H9 (cell line): ENCODE results near the gene PMEPA1. TPM values are rescaled to one million over a fixed set of nuclear protein-coding genes. Genes with fewer than 3 reads are reported as not detected.

Experiments used
- DNase-seq: peaks from one replicate; pipeline ENCODE4 v3.0.0-alpha.2; 2017
- H2AFZ ChIP-seq: one replicate; pipeline ENCODE4 v1.6.1; 2013; ENCODE audit warnings: mild to moderate bottlenecking, low read length, control low read depth, moderate library complexity
- H2AK5ac ChIP-seq: 2 replicates; pipeline ENCODE4 v1.6.1; 2013; ENCODE audit warnings: low read length, control low read depth, mixed read lengths; ENCODE audit not compliant: insufficient read length
- H2BK120ac ChIP-seq: one replicate; pipeline ENCODE4 v1.6.1; 2013; ENCODE audit warnings: low read depth, mild to moderate bottlenecking, low read length, control low read depth, inconsistent platforms; ENCODE audit not compliant: poor library complexity, severe bottlenecking
- H2BK12ac ChIP-seq: 2 replicates; pipeline ENCODE4 v1.6.1; 2013; ENCODE audit warnings: low read length, control low read depth, mixed read lengths, low read depth; ENCODE audit not compliant: insufficient read length
- H2BK15ac ChIP-seq: 2 replicates; pipeline ENCODE4 v1.6.1; 2013; ENCODE audit warnings: low read depth, low read length, control low read depth
- H2BK20ac ChIP-seq: one replicate; pipeline ENCODE4 v1.6.1; 2013; ENCODE audit warnings: low read depth, mild to moderate bottlenecking, low read length, control low read depth, inconsistent platforms; ENCODE audit not compliant: poor library complexity, severe bottlenecking
- H2BK5ac ChIP-seq: 2 replicates; pipeline ENCODE4 v1.6.1; 2013; ENCODE audit warnings: low read length, control low read depth, mixed read lengths; ENCODE audit not compliant: insufficient read length
- H3K14ac ChIP-seq: 2 replicates; pipeline ENCODE4 v1.6.1; 2013; ENCODE audit warnings: low read length, control low read depth; ENCODE audit not compliant: insufficient read depth
- H3K18ac ChIP-seq: 2 replicates; pipeline ENCODE4 v1.6.1; 2013; ENCODE audit warnings: low read depth, mild to moderate bottlenecking, mixed read lengths, low read length, control low read depth; ENCODE audit not compliant: insufficient read length
- H3K23ac ChIP-seq: 2 replicates; pipeline ENCODE4 v1.6.1; 2013; ENCODE audit warnings: low read length, control low read depth, mixed read lengths, low read depth; ENCODE audit not compliant: insufficient read length
- H3K23me2 ChIP-seq: 2 replicates; pipeline ENCODE4 v1.6.1; 2013; ENCODE audit warnings: low read depth, mild to moderate bottlenecking, mixed read lengths, low read length, control low read depth; ENCODE audit not compliant: insufficient read length, poor library complexity, severe bottlenecking
- H3K27ac ChIP-seq: 2 replicates; pipeline ENCODE4 v1.5.1; 2013; ENCODE audit warnings: low read length, control low read depth, mixed read lengths, low read depth; ENCODE audit not compliant: insufficient read length
- H3K27me3 ChIP-seq: 2 replicates; pipeline ENCODE4 v1.6.1; 2013; ENCODE audit warnings: low read length, control low read depth, inconsistent platforms; ENCODE audit not compliant: insufficient read depth
- H3K4ac ChIP-seq: 2 replicates; pipeline ENCODE4 v1.6.1; 2013; ENCODE audit warnings: low read depth, mild to moderate bottlenecking, control low read depth, inconsistent platforms, low read length, moderate library complexity
- H3K4me1 ChIP-seq: 2 replicates; pipeline ENCODE4 v1.6.1; 2013; ENCODE audit warnings: low read length, control low read depth, inconsistent platforms; ENCODE audit not compliant: insufficient read depth
- H3K4me2 ChIP-seq: 2 replicates; pipeline ENCODE4 v1.6.1; 2013; ENCODE audit warnings: low read length, control low read depth, mixed read lengths; ENCODE audit not compliant: insufficient read length, insufficient read depth
- H3K56ac ChIP-seq: 2 replicates; pipeline ENCODE4 v1.6.1; 2013; ENCODE audit warnings: low read depth, mild to moderate bottlenecking, mixed read lengths, low read length, control low read depth; ENCODE audit not compliant: insufficient read length
- H3K79me1 ChIP-seq: 2 replicates; pipeline ENCODE4 v1.6.1; 2013; ENCODE audit warnings: low read depth, mild to moderate bottlenecking, moderate library complexity, low read length, control low read depth, inconsistent platforms; ENCODE audit not compliant: insufficient read depth, poor library complexity, severe bottlenecking
- H3K79me2 ChIP-seq: 2 replicates; pipeline ENCODE4 v1.6.1; 2013; ENCODE audit warnings: low read length, control low read depth, inconsistent platforms; ENCODE audit not compliant: insufficient read depth
- H3K9ac ChIP-seq: 2 replicates; pipeline ENCODE4 v1.6.1; 2013; ENCODE audit warnings: low read length, control low read depth, mixed read lengths; ENCODE audit not compliant: insufficient read length; ENCODE audit errors: extremely low read depth
- H3K9me3 ChIP-seq: one replicate; pipeline ENCODE4 v1.6.1; 2013; ENCODE audit warnings: low read depth, low read length, inconsistent platforms; ENCODE audit not compliant: control insufficient read depth
- H3T11ph ChIP-seq: one replicate; pipeline ENCODE4 v1.6.1; 2013; ENCODE audit warnings: mild to moderate bottlenecking, low read length, control low read depth, inconsistent platforms
- H4K20me1 ChIP-seq: one replicate; pipeline ENCODE4 v1.6.1; 2013; ENCODE audit not compliant: control insufficient read depth, insufficient read length, insufficient read depth
- H4K5ac ChIP-seq: 2 replicates; pipeline ENCODE4 v1.6.1; 2013; ENCODE audit warnings: low read depth, mild to moderate bottlenecking, mixed read lengths, low read length, control low read depth; ENCODE audit not compliant: insufficient read length
- H4K8ac ChIP-seq: replicated peaks from 2 replicates; pipeline ENCODE4 v1.6.1; 2013; ENCODE audit warnings: low read length, control low read depth, mixed read lengths, low read depth; ENCODE audit not compliant: insufficient read length
- H4K91ac ChIP-seq: 2 replicates; pipeline ENCODE4 v1.6.1; 2013; ENCODE audit warnings: low read depth, mild to moderate bottlenecking, moderate library complexity, mixed read lengths, low read length, control low read depth; ENCODE audit not compliant: insufficient read length
- H3K27ac Mint-ChIP-seq, 3 experiments: 2 replicates in 2 of 3; 3 replicates in 1 of 3; pipeline ENCODE4 v1.8.0; 2020 to 2021; ENCODE audit warnings: mixed read lengths in 3 of 3, mild to moderate bottlenecking in 1 of 3, moderate library complexity in 1 of 3
- H3K27me3 Mint-ChIP-seq: 2 replicates; pipeline ENCODE4 v1.8.0; 2021; ENCODE audit warnings: low read depth, mild to moderate bottlenecking, moderate library complexity, mixed read lengths
- H3K36me3 Mint-ChIP-seq, 3 experiments: 2 replicates in 2 of 3; 3 replicates in 1 of 3; pipeline ENCODE4 v1.8.0; 2020 to 2021; ENCODE audit warnings: low read depth in 3 of 3, mixed read lengths in 3 of 3; ENCODE audit not compliant: insufficient read depth in 1 of 3
- H3K4me1 Mint-ChIP-seq, 2 experiments: 2 replicates each; pipeline ENCODE4 v1.8.0; 2020; ENCODE audit warnings: mixed read lengths in 2 of 2
- H3K4me3 Mint-ChIP-seq, 2 experiments: 2 replicates in 1 of 2; 3 replicates in 1 of 2; pipeline ENCODE4 v1.8.0; 2020 to 2021; ENCODE audit warnings: mild to moderate bottlenecking in 2 of 2, mixed read lengths in 2 of 2, moderate library complexity in 1 of 2
- H3K9me3 Mint-ChIP-seq, 2 experiments: 2 replicates in 1 of 2; 3 replicates in 1 of 2; pipeline ENCODE4 v1.8.0; 2020; ENCODE audit warnings: mild to moderate bottlenecking in 2 of 2, mixed read lengths in 2 of 2, moderate library complexity in 1 of 2
- CTCF ChIP-seq: fragments of 200-600 bp; sonication (generic); conservative IDR thresholded peaks from 3 replicates; pipeline ENCODE4 v1.8.0; 2021; ENCODE audit warnings: antibody characterized with exemption, mild to moderate bottlenecking
- WGBS: extraction: QIAGEN DNeasy Blood & Tissue Kit; methylation state at CpG from one replicate; pipeline ENCODE4 v1.1.7; 2013; ENCODE audit warnings: missing lambda C conversion rate, low lambda C conversion rate, mixed read lengths; ENCODE audit not compliant: insufficient read length; ENCODE audit errors: extremely low coverage; 5-methylcytosine and 5-hydroxymethylcytosine counted together
- total RNA-seq: library from RNA; stranded (reverse); gene quantifications from 2 replicates; pipeline ENCODE4 v1.2.1, GENCODE V29; 2021

Gene PMEPA1
- total RNA-seq, 1 experiment from 2014 or later, result 34.6 TPM

GRCh38 chr20:57749131-57749690 lies 39.4 kb upstream of the PMEPA1 start:
- no peak overlapping the region for H4K5ac ChIP-seq
- H2BK12ac ChIP-seq, result no peak overlapping the region
- no peak for DNase-seq
- no peaks in the 10 kb centered on the region for H4K20me1 ChIP-seq
- no peaks in the 10 kb centered on the region for H3K9me3 Mint-ChIP-seq
- H3K18ac ChIP-seq, result no peak overlapping the region
- H3K56ac ChIP-seq, result no peak overlapping the region
- H3K27ac ChIP-seq, result no peak overlapping the region
- no peaks in the 10 kb centered on the region; a peak in 1 of 7 replicates for H3K36me3 Mint-ChIP-seq
- H4K8ac ChIP-seq, result no peak overlapping the region
- H3K4me1 Mint-ChIP-seq, result peaks cover 18 to 30% of the 10 kb centered on the region in 2 experiments
- no peaks in the 10 kb centered on the region for H3K79me1 ChIP-seq
- H2BK5ac ChIP-seq, result no peak overlapping the region
- H2AFZ ChIP-seq, result no peak overlapping the region
- H4K91ac ChIP-seq, result no peak overlapping the region
- H2BK120ac ChIP-seq, result no peak overlapping the region
- no peak overlapping the region for H3K4me3 Mint-ChIP-seq
- no peaks in the 10 kb centered on the region for H3K4me1 ChIP-seq
- no peak overlapping the region for H3K27ac Mint-ChIP-seq
- no peaks in the 10 kb centered on the region for H3K79me2 ChIP-seq
- H3K23ac ChIP-seq, result no peak overlapping the region
- no peak overlapping the region for H2BK15ac ChIP-seq
- no peak for TF ChIP-seq CTCF
- no peak overlapping the region; the same call in 1 of the 2 replicates for H3K14ac ChIP-seq
- no peak overlapping the region for H3K4ac ChIP-seq
- WGBS, result no CpG with 5 or more reads among the region's 13 CpGs
- no peaks in the 10 kb centered on the region for H3K23me2 ChIP-seq
- H3K9me3 ChIP-seq, result no peaks in the 10 kb centered on the region
- no peak overlapping the region for H3K9ac ChIP-seq
- no peaks in the 10 kb centered on the region for H3K27me3 ChIP-seq
- no peak overlapping the region for H2BK20ac ChIP-seq
- no peak overlapping the region for H3K4me2 ChIP-seq
- no peak overlapping the region for H2AK5ac ChIP-seq
- H3K27me3 Mint-ChIP-seq, result peaks cover 1% of the 10 kb centered on the region
- H3T11ph ChIP-seq, result no peak overlapping the region
